ENCODE data around the gene CD38. TPM values are rescaled to one million over a fixed set of nuclear protein-coding genes. Genes with fewer than 3 reads are reported as not detected.
A peak's percentile ranks its signal among the peaks of the same experiment; 100 is the strongest.

Gene CD38
- total RNA-seq, 2 experiments from 2014 or later = 11.6 to 12.0 TPM

- POLR2A ChIA-PET = interaction anchor here (1.9 kb wide), 1 partner anchor 9 kb away, joined by 13 read pairs; no protein-coding TSS in a partner anchor
- H3K36me3 Mint-ChIP-seq = no peaks in the 10 kb centered on the region
- CTCF ChIA-PET = interaction anchor here (0.9 to 2.7 kb wide), 5 partner anchors 8 to 40 kb away, joined by 3 to 26 read pairs (median 5); no protein-coding TSS in a partner anchor
- peak overlapping the region; percentile 53 for H3K27ac Mint-ChIP-seq
- no peaks in the 10 kb centered on the region for H3K9me3 Mint-ChIP-seq
- H3K4me1 Mint-ChIP-seq (ENCODE audit: low read depth) = peaks cover 37% of the 10 kb centered on the region
- peaks cover 2% of the 10 kb centered on the region for H3K27me3 Mint-ChIP-seq
- DNase-seq = no peak
- intact Hi-C loops (cut with micrococcal nuclease) = no loop called here
- H3K4me3 Mint-ChIP-seq = no peak overlapping the region
Measured at GRCh38 chr4:15765391-15765790, 12.7 kb upstream of the CD38 start.

GRCh38 chr4:15765910-15766697, 12.0 kb upstream of the CD38 start:
- intact Hi-C loops (cut with micrococcal nuclease) = loop anchor here (1.0 to 2.0 kb wide), 2 partner anchors 10 to 15 kb away; no protein-coding TSS in a partner anchor
- POLR2A ChIA-PET = interaction anchor here (1.9 kb wide), 1 partner anchor 10 kb away, joined by 13 read pairs; no protein-coding TSS in a partner anchor
- peak; percentile 65 for DNase-seq
- Mint-ChIP-seq H3K4me3 (peak overlapping the region; percentile 10), H3K4me1 (ENCODE audit: low read depth) (peaks cover 43% of the 10 kb centered on the region), H3K27ac (peak overlapping the region; percentile 74), H3K9me3 (no peaks in the 10 kb centered on the region), H3K36me3 (no peaks in the 10 kb centered on the region), H3K27me3 (peaks cover 2% of the 10 kb centered on the region)
- CTCF ChIA-PET = interaction anchor here (0.9 to 2.7 kb wide), 5 partner anchors 9 to 39 kb away, joined by 3 to 26 read pairs (median 5); no protein-coding TSS in a partner anchor

GRCh38 chr4:15766821-15767220, 11.3 kb upstream of the CD38 start:
- intact Hi-C loops (cut with micrococcal nuclease) = loop anchor here (1.0 to 2.0 kb wide), 2 partner anchors 11 to 14 kb away; no protein-coding TSS in a partner anchor
- DNase-seq = no peak
- ChIA-PET CTCF (interaction anchor here (0.7 to 2.7 kb wide), 4 partner anchors 10 to 55 kb away, joined by 3 to 26 read pairs (median 6); no protein-coding TSS in a partner anchor), POLR2A (interaction anchor here (1.9 kb wide), 1 partner anchor 10 kb away, joined by 13 read pairs; no protein-coding TSS in a partner anchor)
- H3K27me3 Mint-ChIP-seq = peaks cover 2% of the 10 kb centered on the region
- no peaks in the 10 kb centered on the region for H3K36me3 Mint-ChIP-seq
- peak overlapping the region; percentile 15 for H3K27ac Mint-ChIP-seq
- no peaks in the 10 kb centered on the region for H3K9me3 Mint-ChIP-seq
- H3K4me3 Mint-ChIP-seq = peak overlapping the region; percentile 17
- peaks cover 50% of the 10 kb centered on the region for H3K4me1 Mint-ChIP-seq (ENCODE audit: low read depth)

- DNase-seq = no peak
- no peaks in the 10 kb centered on the region for H3K36me3 Mint-ChIP-seq
- peaks cover 64% of the 10 kb centered on the region for H3K4me1 Mint-ChIP-seq (ENCODE audit: low read depth)
- H3K27me3 Mint-ChIP-seq = peaks cover 15% of the 10 kb centered on the region
- no peak overlapping the region for H3K4me3 Mint-ChIP-seq
- no peaks in the 10 kb centered on the region for H3K9me3 Mint-ChIP-seq
- intact Hi-C loops (cut with micrococcal nuclease) = no loop called here
- ChIA-PET POLR2A (interaction anchor here (0.7 to 1.1 kb wide), 2 partner anchors 13 to 30 kb away, joined by 3 to 4 read pairs; no protein-coding TSS in a partner anchor), CTCF (interaction anchor here (0.8 to 1.4 kb wide), 2 partner anchors 12 to 13 kb away, joined by 3 to 6 read pairs; no protein-coding TSS in a partner anchor)
- H3K27ac Mint-ChIP-seq = peak overlapping the region; percentile 4
Measured at GRCh38 chr4:15769202-15769601, 8.9 kb upstream of the CD38 start.

- peak; percentile 50 for DNase-seq
- ChIA-PET CTCF (interaction anchor here (1.3 to 3.6 kb wide), 3 partner anchors 15 to 34 kb away, joined by 8 to 23 read pairs (median 10); no protein-coding TSS in a partner anchor), POLR2A (interaction anchor here (0.9 to 1.9 kb wide), 5 partner anchors 9 to 17 kb away, joined by 3 to 8 read pairs (median 4); no protein-coding TSS in a partner anchor)
Measured at GRCh38 chr4:15771216-15772058, 6.7 kb upstream of the CD38 start.

GRCh38 chr4:15774020-15774420, 4.1 kb upstream of the CD38 start:
- intact Hi-C loops (cut with micrococcal nuclease) = loop anchor here (10.0 kb wide), 2 partner anchors 349 to 1561 kb away; partner anchors contain the start of gene C1QTNF7
- no peaks in the 10 kb centered on the region for H3K36me3 Mint-ChIP-seq
- no peak for DNase-seq
- H3K4me3 Mint-ChIP-seq = no peak overlapping the region
- ChIA-PET POLR2A (interaction anchor here (2.1 kb wide), 1 partner anchor 18 kb away, joined by 8 read pairs; no protein-coding TSS in a partner anchor), CTCF (interaction anchor here (1.3 to 1.5 kb wide), 2 partner anchors 18 to 32 kb away, joined by 5 to 8 read pairs; no protein-coding TSS in a partner anchor)
- H3K9me3 Mint-ChIP-seq = no peaks in the 10 kb centered on the region
- H3K27me3 Mint-ChIP-seq = peaks cover 33% of the 10 kb centered on the region
- peaks cover 45% of the 10 kb centered on the region for H3K4me1 Mint-ChIP-seq (ENCODE audit: low read depth)
- H3K27ac Mint-ChIP-seq = no peak overlapping the region

More at GRCh38 chr4:15771216-15772058, 6.7 kb upstream of the CD38 start:
- Mint-ChIP-seq H3K27ac (peak overlapping the region; percentile 29), H3K9me3 (no peaks in the 10 kb centered on the region), H3K4me3 (no peak overlapping the region), H3K4me1 (ENCODE audit: low read depth) (peaks cover 48% of the 10 kb centered on the region), H3K27me3 (peaks cover 27% of the 10 kb centered on the region), H3K36me3 (no peaks in the 10 kb centered on the region)
- intact Hi-C loops (cut with micrococcal nuclease) = loop anchor here (1.0 to 10.0 kb wide), 5 partner anchors 8 to 1563 kb away; partner anchors contain the start of gene C1QTNF7

- no peak for DNase-seq
- intact Hi-C loops (cut with micrococcal nuclease) = loop anchor here (5.0 to 10.0 kb wide), 3 partner anchors 352 to 1558 kb away; partner anchors contain the start of gene C1QTNF7
- peaks cover 33% of the 10 kb centered on the region for H3K27me3 Mint-ChIP-seq
- H3K4me3 Mint-ChIP-seq = no peak overlapping the region
- no peak overlapping the region for H3K27ac Mint-ChIP-seq
- no peaks in the 10 kb centered on the region for H3K9me3 Mint-ChIP-seq
- ChIA-PET POLR2A (interaction anchor here (1.0 kb wide), 1 partner anchor 20 kb away, joined by 3 read pairs; no protein-coding TSS in a partner anchor), CTCF (interaction anchor here (1.2 to 3.9 kb wide), 2 partner anchors 20 to 27 kb away, joined by 3 to 30 read pairs; no protein-coding TSS in a partner anchor)
- H3K36me3 Mint-ChIP-seq = peaks cover 2% of the 10 kb centered on the region
- H3K4me1 Mint-ChIP-seq (ENCODE audit: low read depth) = peaks cover 54% of the 10 kb centered on the region
Measured at GRCh38 chr4:15776871-15777648, 1.1 kb upstream of the CD38 start.

- Mint-ChIP-seq H3K27me3 (peaks cover 28% of the 10 kb centered on the region), H3K36me3 (peaks cover 2% of the 10 kb centered on the region), H3K4me3 (peak overlapping the region; percentile 83), H3K4me1 (ENCODE audit: low read depth) (peaks cover 51% of the 10 kb centered on the region), H3K9me3 (no peaks in the 10 kb centered on the region), H3K27ac (no peak overlapping the region)
- ChIA-PET CTCF (interaction anchor here (3.9 kb wide), 1 partner anchor 21 kb away, joined by 30 read pairs; no protein-coding TSS in a partner anchor), POLR2A (no interaction called here)
- no peak for DNase-seq
- intact Hi-C loops (cut with micrococcal nuclease) = loop anchor here (1.0 to 10.0 kb wide), 7 partner anchors 21 to 1557 kb away; partner anchors contain the start of genes C1QTNF7, FAM200B and FBXL5
Measured at GRCh38 chr4:15777697-15778288, 335 bp upstream of the CD38 start.

- Mint-ChIP-seq H3K4me3 (peak overlapping the region; percentile 74), H3K36me3 (peaks cover 6% of the 10 kb centered on the region), H3K27ac (peak overlapping the region; percentile 52), H3K27me3 (peaks cover 21% of the 10 kb centered on the region), H3K9me3 (no peaks in the 10 kb centered on the region), H3K4me1 (ENCODE audit: low read depth) (peaks cover 45% of the 10 kb centered on the region)
- intact Hi-C loops (cut with micrococcal nuclease) = loop anchor here (1.0 to 10.0 kb wide), 6 partner anchors 8 to 1555 kb away; partner anchors contain the start of genes C1QTNF7 and FBXL5
- ChIA-PET CTCF (interaction anchor here (0.7 to 3.9 kb wide), 8 partner anchors 9 to 163 kb away, joined by 3 to 30 read pairs (median 4); no protein-coding TSS in a partner anchor), POLR2A (interaction anchor here (0.7 to 1.4 kb wide), 2 partner anchors 15 to 24 kb away, joined by 3 to 5 read pairs; no protein-coding TSS in a partner anchor)
- DNase-seq = no peak
Measured at GRCh38 chr4:15779306-15779705, 1.2 kb downstream of the CD38 start.

- Mint-ChIP-seq H3K4me3 (peak overlapping the region; percentile 74), H3K27me3 (peaks cover 19% of the 10 kb centered on the region), H3K4me1 (ENCODE audit: low read depth) (peaks cover 45% of the 10 kb centered on the region), H3K9me3 (no peaks in the 10 kb centered on the region), H3K27ac (peak overlapping the region; percentile 52), H3K36me3 (peaks cover 6% of the 10 kb centered on the region)
- intact Hi-C loops (cut with micrococcal nuclease) = loop anchor here (1.0 to 10.0 kb wide), 7 partner anchors 9 to 1555 kb away; partner anchors contain the start of genes C1QTNF7 and FBXL5
- CTCF ChIA-PET = interaction anchor here (0.7 to 3.9 kb wide), 10 partner anchors 9 to 162 kb away, joined by 3 to 30 read pairs (median 4); no protein-coding TSS in a partner anchor
- POLR2A ChIA-PET = interaction anchor here (0.7 to 1.4 kb wide), 3 partner anchors 9 to 228 kb away, joined by 3 to 5 read pairs (median 3); no protein-coding TSS in a partner anchor
- DNase-seq = no peak
Measured at GRCh38 chr4:15779809-15780208, 1.7 kb downstream of the CD38 start.
